ENCODE results near the gene NR2F1-AS1. TPM values are rescaled to one million over a fixed set of nuclear protein-coding genes. Genes with fewer than 3 reads are reported as not detected.

The NR2F1-AS1 gene
- polyA plus RNA-seq, 1 donor (not counting 4 experiments of a cell fraction or from before 2014, with no cell fraction given): 0.25 TPM

- dilution Hi-C loops (cut with MboI; ENCODE audit: extremely low pct_ligation_motif_present, low sequenced_read_pairs): no loop called here
- TF ChIP-seq CTCF (optimal IDR thresholded peaks at IDR 0.05 in 1 of 3, IDR thresholded peaks at IDR 0.05 in 1 of 3, conservative IDR thresholded peaks at IDR 0.05 in 1 of 3; ENCODE audit: extremely low read depth in 1 of 3, insufficient read depth in 2 of 3, low read length in 3 of 3) (no peak), EZH2 (IDR thresholded peaks at IDR 0.05; ENCODE audit: low read length) (no peak)
These were observed 209.1 kb downstream of the NR2F1-AS1 start for GRCh38 chr5:93371893-93372292.

GRCh38 chr5:93364378-93364777 is 216.6 kb downstream of the NR2F1-AS1 start:
- H3K9me1 ChIP-seq (ENCODE audit: control insufficient read depth, extremely low read depth, insufficient read depth, low read length): no peaks in the 10 kb centered on the region
- no peaks in the 10 kb centered on the region for H4K20me1 ChIP-seq (ENCODE audit: control insufficient read depth, extremely low read depth, insufficient read depth, low read length)
- H3K27ac ChIP-seq (ENCODE audit: control insufficient read depth, insufficient read depth, low read length): no peak overlapping the region
- dilution Hi-C loops (cut with MboI; ENCODE audit: extremely low pct_ligation_motif_present, low sequenced_read_pairs): no loop called here
- FAIRE-seq: no peak
- H3K9me3 ChIP-seq (ENCODE audit: control insufficient read depth, low read depth, low read length): no peaks in the 10 kb centered on the region
- peaks cover 12% of the 10 kb centered on the region for H3K4me1 ChIP-seq (ENCODE audit: control insufficient read depth, extremely low read depth, insufficient read depth, low read length)
- no peak overlapping the region for H3K4me2 ChIP-seq (ENCODE audit: control insufficient read depth, extremely low read depth, insufficient read depth, low read depth, low read length)
- no peak overlapping the region for H3K9ac ChIP-seq (ENCODE audit: control insufficient read depth, extremely low read depth, insufficient read depth, low read length)
- H3K36me3 ChIP-seq (ENCODE audit: control insufficient read depth in 2 of 2, extremely low read depth in 1 of 2, insufficient read depth in 2 of 2, low read length in 2 of 2): no peaks in the 10 kb centered on the region
- no peak overlapping the region for H2AFZ ChIP-seq (ENCODE audit: control insufficient read depth, low read length)
- no peak overlapping the region for H3K4me3 ChIP-seq (ENCODE audit: control insufficient read depth in 2 of 3, extremely low read depth in 1 of 3, insufficient read depth in 2 of 3, low read depth in 1 of 3, low read length in 3 of 3)
- H3K79me2 ChIP-seq (ENCODE audit: control insufficient read depth, insufficient read depth, low read length): no peaks in the 10 kb centered on the region
- TF ChIP-seq CTCF (optimal IDR thresholded peaks at IDR 0.05 in 1 of 3, IDR thresholded peaks at IDR 0.05 in 1 of 3, conservative IDR thresholded peaks at IDR 0.05 in 1 of 3; ENCODE audit: extremely low read depth in 1 of 3, insufficient read depth in 2 of 3, low read length in 3 of 3) (no peak), EZH2 (IDR thresholded peaks at IDR 0.05; ENCODE audit: low read length) (no peak)
- no peaks in the 10 kb centered on the region for H3K27me3 ChIP-seq (ENCODE audit: control insufficient read depth, extremely low read depth, insufficient read depth, low read length)
- DNase-seq (ENCODE audit: low read depth, low spot score): no peak

More at GRCh38 chr5:93371893-93372292, 209.1 kb downstream of the NR2F1-AS1 start:
- Histone ChIP-seq H3K4me1 (ENCODE audit: control insufficient read depth, extremely low read depth, insufficient read depth, low read length) (no peaks in the 10 kb centered on the region), H3K4me3 (ENCODE audit: control insufficient read depth in 2 of 3, extremely low read depth in 1 of 3, insufficient read depth in 2 of 3, low read depth in 1 of 3, low read length in 3 of 3) (no peak overlapping the region), H3K27ac (ENCODE audit: control insufficient read depth, insufficient read depth, low read length) (no peak overlapping the region), H3K27me3 (ENCODE audit: control insufficient read depth, extremely low read depth, insufficient read depth, low read length) (no peaks in the 10 kb centered on the region), H3K9ac (ENCODE audit: control insufficient read depth, extremely low read depth, insufficient read depth, low read length) (no peak overlapping the region), H3K9me3 (ENCODE audit: control insufficient read depth, low read depth, low read length) (no peaks in the 10 kb centered on the region), H4K20me1 (ENCODE audit: control insufficient read depth, extremely low read depth, insufficient read depth, low read length) (no peaks in the 10 kb centered on the region), H2AFZ (ENCODE audit: control insufficient read depth, low read length) (no peak overlapping the region), H3K9me1 (ENCODE audit: control insufficient read depth, extremely low read depth, insufficient read depth, low read length) (no peaks in the 10 kb centered on the region), H3K36me3 (ENCODE audit: control insufficient read depth in 2 of 2, extremely low read depth in 1 of 2, insufficient read depth in 2 of 2, low read length in 2 of 2) (no peaks in the 10 kb centered on the region), H3K4me2 (ENCODE audit: control insufficient read depth, extremely low read depth, insufficient read depth, low read depth, low read length) (no peak overlapping the region), H3K79me2 (ENCODE audit: control insufficient read depth, insufficient read depth, low read length) (no peaks in the 10 kb centered on the region)
- no peak for DNase-seq (ENCODE audit: low read depth, low spot score)
- no peak for FAIRE-seq

All from keratinocyte (primary cell).